LNCaP clone FGC (cell line): ENCODE results near the gene ANKRD61.

Experiments
- DNase-seq: peaks from one replicate; pipeline ENCODE4 v3.0.0-alpha.2; 2011; ENCODE audit warnings: low read depth
- H3K4me3 ChIP-seq: 2 replicates; pipeline ENCODE4 v1.5.1; 2011; ENCODE audit warnings: mild to moderate bottlenecking, low read depth, low read length, control low read depth
- TF ChIP-seq, protein P1 (sequence below): IDR thresholded peaks from 2 replicates; pipeline ENCODE4 v1.5.1; 2012; ENCODE audit warnings: mild to moderate bottlenecking; ENCODE audit not compliant: control insufficient read depth, insufficient read depth; ENCODE audit errors: extremely low read depth

The ANKRD61 gene

DNA sequence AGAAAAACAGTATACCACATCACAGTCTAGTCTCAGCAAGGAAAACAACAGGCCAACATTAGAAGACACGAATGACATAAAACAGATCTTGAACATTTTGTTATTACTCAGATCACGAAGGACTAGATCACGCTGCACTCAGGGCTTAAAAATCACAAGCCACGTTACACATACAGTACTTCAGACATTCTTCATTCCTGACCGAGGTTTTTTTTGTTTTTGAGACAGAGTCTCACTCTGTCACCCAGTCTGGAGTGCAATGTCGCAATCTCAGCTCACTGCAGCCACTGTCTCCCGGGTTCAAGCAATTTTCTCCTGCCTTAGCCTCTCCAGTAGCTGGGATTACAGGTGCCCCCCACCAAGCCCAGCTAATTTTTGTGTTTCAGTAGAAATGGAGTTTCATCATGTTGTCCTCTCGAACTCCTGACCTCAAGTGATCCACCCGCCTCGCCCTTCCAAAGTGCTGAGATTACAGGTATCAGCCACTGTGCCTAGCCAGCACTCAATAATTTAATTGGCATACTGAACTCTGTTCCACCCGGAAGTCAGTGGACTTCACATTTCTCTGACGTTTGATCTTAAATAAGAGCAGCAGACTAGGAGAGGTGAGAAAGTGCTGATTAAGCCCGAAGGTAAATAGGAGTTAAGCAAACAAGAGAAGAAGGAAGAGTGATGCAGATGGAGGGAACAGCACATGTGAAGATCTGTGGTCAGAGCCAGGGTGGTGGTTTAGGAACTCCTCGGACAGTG is 18.6 kb upstream of the ANKRD61 start:
- H3K4me3 ChIP-seq, result no peak overlapping the region
- DNase-seq, result no peak
- TF ChIP-seq, protein P1, sequence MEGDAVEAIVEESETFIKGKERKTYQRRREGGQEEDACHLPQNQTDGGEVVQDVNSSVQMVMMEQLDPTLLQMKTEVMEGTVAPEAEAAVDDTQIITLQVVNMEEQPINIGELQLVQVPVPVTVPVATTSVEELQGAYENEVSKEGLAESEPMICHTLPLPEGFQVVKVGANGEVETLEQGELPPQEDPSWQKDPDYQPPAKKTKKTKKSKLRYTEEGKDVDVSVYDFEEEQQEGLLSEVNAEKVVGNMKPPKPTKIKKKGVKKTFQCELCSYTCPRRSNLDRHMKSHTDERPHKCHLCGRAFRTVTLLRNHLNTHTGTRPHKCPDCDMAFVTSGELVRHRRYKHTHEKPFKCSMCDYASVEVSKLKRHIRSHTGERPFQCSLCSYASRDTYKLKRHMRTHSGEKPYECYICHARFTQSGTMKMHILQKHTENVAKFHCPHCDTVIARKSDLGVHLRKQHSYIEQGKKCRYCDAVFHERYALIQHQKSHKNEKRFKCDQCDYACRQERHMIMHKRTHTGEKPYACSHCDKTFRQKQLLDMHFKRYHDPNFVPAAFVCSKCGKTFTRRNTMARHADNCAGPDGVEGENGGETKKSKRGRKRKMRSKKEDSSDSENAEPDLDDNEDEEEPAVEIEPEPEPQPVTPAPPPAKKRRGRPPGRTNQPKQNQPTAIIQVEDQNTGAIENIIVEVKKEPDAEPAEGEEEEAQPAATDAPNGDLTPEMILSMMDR, result no peak

DNA sequence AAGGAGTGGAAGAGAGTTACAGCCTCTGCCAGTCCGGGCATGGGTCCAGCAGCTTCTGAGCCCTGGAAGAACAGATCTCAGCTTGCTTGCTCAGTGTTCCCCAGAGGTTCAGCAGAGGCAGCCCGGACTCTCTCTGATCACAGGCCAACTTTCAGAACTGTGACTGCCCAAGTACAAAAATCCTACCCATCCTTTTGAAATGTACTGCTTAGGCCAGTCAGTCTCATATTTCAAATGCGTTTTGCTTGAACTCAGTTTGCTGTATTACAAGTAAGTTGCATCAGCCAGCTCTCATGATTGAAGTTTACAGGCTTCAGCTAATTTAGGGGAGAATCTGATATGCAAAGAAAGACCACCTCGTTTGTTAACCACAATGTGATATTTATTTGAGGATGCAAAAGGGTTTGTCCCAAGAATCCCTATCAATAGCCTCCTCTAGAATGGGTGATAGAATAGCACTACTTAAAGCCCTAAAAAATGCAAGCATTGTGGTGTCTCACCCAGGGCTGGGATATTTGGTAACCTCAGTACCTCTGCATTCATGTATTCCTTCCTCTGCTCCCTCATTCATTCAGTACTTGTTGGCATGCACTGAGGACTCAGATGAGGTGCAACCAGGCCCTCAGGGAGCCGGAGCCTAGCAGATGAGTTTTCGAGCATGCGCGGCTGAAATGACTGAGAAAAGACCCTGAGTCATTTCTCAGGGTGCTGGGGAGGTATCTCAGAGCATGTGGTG is 15.1 kb upstream of the ANKRD61 start:
- peak; percentile 50 for DNase-seq
- TF ChIP-seq, protein P1, result no peak

DNA sequence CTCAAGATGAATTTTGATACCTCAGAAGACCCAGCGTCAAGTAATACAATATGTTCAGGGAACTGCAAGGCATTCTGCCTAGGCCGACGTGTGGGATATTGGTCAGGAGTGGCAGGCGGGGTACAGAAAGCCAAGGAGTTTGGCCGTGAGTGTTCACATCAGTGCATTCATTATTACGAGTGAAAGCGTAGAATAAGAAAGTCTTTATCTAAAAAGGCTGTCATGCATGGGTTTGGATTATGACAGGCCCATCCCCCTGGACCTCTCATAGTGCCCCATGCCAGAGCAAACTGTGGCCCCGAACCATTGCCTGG is 14.6 kb upstream of the ANKRD61 start:
- TF ChIP-seq, protein P1, result no peak
- DNase-seq, result no peak
- H3K4me3 ChIP-seq, result no peak overlapping the region

More for the DNA sequence above, 15.1 kb upstream of the ANKRD61 start:
- no peak overlapping the region for H3K4me3 ChIP-seq

DNA sequence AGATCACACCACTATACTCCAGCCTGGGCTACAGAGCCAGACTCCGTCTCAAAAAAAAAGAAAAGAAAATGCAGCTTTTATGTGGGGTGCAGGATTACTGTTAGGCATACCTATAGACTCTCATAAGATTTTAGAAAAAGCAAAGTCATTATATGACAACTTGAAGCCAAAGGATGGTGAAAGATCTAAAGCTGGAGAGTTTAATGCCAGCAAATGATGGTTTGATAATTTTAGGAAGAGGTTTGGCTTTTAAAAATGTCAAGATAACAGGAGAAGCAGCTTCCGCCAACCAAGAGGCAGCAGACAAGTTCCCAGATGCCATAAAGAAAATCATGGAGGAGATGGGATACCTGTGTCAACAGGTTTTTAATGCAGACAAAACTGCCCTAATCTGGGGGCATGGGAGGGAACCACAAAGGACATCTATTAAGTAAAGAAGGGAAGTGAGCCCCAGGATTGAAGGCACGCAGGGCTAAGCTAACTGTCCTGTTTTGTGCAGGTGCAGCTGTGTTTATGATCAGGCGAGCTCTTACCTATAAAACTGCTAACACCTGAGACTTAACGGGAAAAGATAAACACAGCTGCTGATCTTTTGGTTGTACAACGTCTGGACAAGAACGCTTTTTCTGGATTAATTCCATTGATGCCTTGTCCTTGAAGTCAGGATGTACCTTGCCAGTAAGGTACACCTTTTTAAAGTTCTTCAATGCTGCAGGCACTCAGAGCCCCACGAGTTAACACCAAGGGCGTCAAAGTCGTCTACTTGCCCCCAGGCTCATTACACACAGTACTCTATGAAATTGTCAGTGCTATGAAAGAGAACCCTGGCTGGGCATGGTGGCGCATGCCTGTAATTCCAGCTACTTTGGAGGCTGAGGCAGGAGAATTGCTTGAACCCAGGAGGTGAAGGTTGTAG is 10.5 kb upstream of the ANKRD61 start:
- peak; percentile 99 for DNase-seq
- H3K4me3 ChIP-seq, result no peak overlapping the region
- TF ChIP-seq, protein P1, result no peak

DNA sequence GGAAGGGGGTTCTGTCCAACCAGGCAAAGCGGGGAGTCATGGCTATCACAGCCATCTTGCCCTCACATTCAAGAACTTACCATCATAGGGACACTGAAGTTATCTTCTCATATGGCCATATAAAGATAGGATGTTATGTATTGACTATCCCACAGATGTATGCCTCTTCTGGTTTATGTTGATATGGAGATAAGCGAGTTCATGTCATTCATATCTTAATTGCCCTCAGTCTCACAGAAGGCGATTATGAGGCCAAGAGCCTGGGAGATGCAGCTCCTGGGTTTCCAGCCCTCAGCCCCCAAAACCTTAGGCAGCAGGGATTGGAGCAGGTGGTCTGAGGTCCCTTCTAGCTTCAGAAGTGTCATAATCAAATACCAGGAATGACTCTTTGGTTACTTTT is 8.5 kb upstream of the ANKRD61 start:
- TF ChIP-seq, protein P1, result no peak
- no peak for DNase-seq
- H3K4me3 ChIP-seq, result no peak overlapping the region

DNA sequence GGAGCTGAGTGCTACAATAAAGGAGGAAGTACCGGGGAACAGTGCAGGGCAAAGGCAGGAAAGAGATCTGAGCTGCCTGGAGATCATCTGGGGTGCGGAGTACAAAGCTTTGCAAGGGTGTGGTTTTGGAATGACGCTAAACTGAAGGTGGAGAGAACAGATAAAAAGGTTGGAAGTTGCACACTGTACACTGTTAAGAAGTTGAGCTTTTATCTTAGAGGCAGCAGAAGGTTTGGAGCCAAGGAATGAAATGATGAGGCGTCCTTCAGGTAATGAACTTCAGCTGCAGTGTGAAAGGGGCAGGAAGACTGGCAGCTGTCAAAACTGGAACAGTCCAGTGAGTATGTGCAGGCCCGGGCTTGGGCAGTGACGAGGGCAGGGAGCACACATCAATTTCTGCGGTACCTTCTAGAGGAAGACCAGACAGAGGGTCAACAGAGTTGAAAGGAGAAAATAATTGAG is 7.2 kb upstream of the ANKRD61 start:
- TF ChIP-seq, protein P1, result no peak
- no peak overlapping the region for H3K4me3 ChIP-seq
- DNase-seq, result no peak
